Retinal pigment epithelial cell (primary cell): ENCODE data around the gene IGSF23.

ENCODE experiments used
- DNase-seq: peaks from one replicate; pipeline ENCODE4 v3.0.0-alpha.2; 2010; ENCODE audit warnings: low read depth
- H3K4me3 ChIP-seq: 2 replicates; pipeline ENCODE4 v1.5.1; 2011; ENCODE audit warnings: mild to moderate bottlenecking, low read length, control low read depth, moderate library complexity
- TF ChIP-seq, protein P1 (sequence below): conservative IDR thresholded peaks from 2 replicates; pipeline ENCODE4 v1.5.1; 2011; ENCODE audit warnings: low read depth, low read length, control low read depth, inconsistent platforms

IGSF23 gene

DNA sequence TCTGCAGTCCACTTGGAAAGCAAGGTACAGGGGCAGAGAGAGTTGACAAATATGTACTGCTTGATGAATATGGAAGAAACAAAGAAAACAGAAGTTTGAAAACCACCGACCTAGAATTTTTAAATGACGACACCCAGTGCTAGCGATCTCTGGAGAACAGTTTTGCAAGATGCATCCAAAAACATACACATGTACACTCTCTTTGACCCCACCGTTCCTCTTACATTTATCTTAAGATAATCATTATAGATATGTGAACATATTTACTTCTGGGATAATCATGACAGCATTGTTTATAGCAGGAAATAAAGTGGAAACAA, 40.8 kb upstream of the IGSF23 start:
- DNase-seq, result no peak
- no peak overlapping the region for H3K4me3 ChIP-seq
- TF ChIP-seq, protein P1, sequence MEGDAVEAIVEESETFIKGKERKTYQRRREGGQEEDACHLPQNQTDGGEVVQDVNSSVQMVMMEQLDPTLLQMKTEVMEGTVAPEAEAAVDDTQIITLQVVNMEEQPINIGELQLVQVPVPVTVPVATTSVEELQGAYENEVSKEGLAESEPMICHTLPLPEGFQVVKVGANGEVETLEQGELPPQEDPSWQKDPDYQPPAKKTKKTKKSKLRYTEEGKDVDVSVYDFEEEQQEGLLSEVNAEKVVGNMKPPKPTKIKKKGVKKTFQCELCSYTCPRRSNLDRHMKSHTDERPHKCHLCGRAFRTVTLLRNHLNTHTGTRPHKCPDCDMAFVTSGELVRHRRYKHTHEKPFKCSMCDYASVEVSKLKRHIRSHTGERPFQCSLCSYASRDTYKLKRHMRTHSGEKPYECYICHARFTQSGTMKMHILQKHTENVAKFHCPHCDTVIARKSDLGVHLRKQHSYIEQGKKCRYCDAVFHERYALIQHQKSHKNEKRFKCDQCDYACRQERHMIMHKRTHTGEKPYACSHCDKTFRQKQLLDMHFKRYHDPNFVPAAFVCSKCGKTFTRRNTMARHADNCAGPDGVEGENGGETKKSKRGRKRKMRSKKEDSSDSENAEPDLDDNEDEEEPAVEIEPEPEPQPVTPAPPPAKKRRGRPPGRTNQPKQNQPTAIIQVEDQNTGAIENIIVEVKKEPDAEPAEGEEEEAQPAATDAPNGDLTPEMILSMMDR, result no peak

DNA sequence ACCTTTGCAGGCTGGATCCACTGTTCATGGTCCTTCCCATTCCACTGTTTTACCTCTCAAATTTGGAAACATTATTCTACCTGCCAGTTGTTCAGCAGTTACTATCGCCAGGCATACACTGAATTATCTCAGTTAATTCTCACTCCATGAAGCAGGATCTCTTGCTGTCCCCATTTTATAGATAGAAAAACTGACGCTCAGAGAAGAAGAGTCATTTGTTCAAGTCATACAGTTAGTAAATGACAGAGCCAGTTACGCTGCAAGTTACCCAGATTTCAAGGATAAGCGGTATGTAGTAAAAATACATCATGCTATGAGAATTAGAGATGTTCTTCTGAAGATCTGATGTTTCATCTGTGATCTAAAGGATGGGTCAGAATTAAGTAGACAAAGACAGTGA, 40.2 kb upstream of the IGSF23 start:
- no peak for DNase-seq
- no peak overlapping the region for H3K4me3 ChIP-seq
- TF ChIP-seq, protein P1, result no peak

DNA sequence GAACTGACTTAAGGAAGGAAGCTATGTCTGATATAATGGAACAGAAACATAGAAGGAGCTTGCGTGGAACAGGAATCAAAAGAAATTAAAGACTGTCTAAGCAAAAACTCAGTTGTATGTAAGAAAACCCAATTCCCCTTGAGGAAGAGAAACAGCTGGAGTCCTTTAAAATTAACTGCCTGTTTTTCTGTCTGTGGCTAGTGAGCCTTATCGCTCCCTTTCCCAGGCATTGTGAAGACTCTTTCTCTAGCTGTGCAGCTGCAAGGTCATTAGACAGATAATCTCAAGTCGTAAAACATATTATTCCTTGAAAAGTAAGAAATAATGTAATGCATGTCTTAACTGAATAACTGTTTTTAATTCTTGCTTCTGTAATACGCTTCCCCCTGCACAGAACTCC, 39.7 kb upstream of the IGSF23 start:
- H3K4me3 ChIP-seq, result no peak overlapping the region
- DNase-seq, result no peak
- TF ChIP-seq, protein P1, result no peak

GRCh38 chr19:44574186-44574950, 39.0 kb upstream of the IGSF23 start:
- TF ChIP-seq, protein P1, result no peak
- no peak for DNase-seq
- no peak overlapping the region for H3K4me3 ChIP-seq

DNA sequence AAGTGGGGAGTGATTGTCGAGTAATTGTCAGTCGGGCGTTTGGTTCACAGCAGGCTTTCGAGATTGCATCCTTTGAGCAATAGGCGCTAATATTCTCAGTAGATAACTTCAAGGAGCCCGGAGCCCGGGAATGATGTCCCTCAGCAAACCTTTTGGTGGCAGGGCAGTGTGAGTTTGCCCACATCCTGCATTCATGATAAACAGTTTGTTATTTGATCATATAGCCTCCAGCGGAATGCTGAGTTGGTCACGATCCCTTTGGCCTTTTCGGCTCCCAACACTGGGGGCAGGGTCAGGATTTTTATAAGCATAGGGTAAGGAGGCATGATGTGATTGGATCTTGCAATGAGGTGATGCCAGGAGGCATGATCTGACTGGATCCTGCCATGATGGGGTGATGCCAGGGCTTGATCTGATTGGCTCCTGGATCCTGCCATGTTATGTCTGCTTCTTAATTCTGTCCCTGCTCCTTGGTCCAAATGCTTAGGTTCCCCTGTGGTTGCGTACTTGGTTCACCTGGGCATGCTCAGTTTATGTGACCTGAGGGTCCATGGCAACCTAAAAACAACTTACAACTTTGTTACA, 38.2 kb upstream of the IGSF23 start:
- H3K4me3 ChIP-seq, result no peak overlapping the region
- TF ChIP-seq, protein P1, result no peak
- DNase-seq, result no peak

DNA sequence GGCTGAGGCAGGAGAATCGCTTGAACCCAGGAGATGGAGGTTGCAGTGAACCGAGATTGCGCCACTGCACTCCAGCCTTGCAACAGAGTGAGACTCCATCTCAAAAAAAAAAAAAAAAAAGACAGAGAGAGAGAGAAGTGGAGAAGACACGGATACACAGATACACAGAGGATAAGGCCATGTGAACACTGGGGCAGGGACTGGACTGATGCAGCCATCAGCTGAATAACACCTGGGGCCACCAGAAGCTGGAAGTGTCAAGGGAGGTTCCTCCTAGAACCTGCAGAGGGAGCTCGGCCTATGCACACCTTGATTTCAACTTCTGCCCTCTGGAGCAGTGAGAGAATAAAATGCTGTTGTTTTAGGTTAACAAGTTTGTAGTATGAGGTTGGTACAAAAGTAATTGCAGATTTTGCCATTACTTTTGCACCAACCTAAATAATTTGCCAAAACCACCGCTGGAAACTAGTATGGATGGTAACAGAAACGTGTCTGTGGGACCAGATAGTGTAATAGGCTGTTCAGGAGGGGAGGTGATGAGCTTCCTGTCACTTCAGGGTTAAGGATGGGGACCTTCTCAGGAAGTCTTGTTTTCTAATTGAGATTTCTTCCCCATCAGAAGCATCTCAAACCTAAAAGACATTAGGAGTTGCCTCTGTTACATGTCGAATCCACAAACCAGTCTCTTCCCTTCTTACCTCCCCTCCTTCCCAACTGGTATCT, 36.4 kb upstream of the IGSF23 start:
- no peak for DNase-seq
- no peak overlapping the region for H3K4me3 ChIP-seq
- TF ChIP-seq, protein P1, result peak; percentile 76

- TF ChIP-seq, protein P1, result no peak
- no peak overlapping the region for H3K4me3 ChIP-seq
- no peak for DNase-seq
These were observed 35.8 kb upstream of the IGSF23 start for GRCh38 chr19:44577566-44577874.
